CD4-positive, alpha-beta T cell (primary cell): Measurements from ENCODE around the gene ATG2B. TPM values are rescaled to one million over a fixed set of nuclear protein-coding genes. Genes with fewer than 3 reads are reported as not detected.
A peak's percentile ranks its signal among the peaks of the same experiment; 100 is the strongest.

Experiments used
- ATAC-seq: fragments of 200-7000 bp; cut with Tn5 transposase; one replicate; pipeline ENCODE4 v1.10.0; 2022; ENCODE audit warnings: mild to moderate bottlenecking; ENCODE audit not compliant: poor library complexity
- CTCF ChIA-PET: fragments of 350-600 bp; sonication (Branson Sonifier 250); formaldehyde crosslinking; loops from one replicate; lab custom pipeline; 2021; ENCODE audit warnings: antibody characterized with exemption, inconsistent platforms; lab: Charles Lee
- POLR2A ChIA-PET: fragments of 350-600 bp; sonication (Branson Sonifier 250); formaldehyde crosslinking; loops from one replicate; lab custom pipeline; 2021; ENCODE audit warnings: antibody characterized with exemption, inconsistent platforms; lab: Charles Lee
- DNase-seq, 14 experiments: peaks; one replicate each; pipeline ENCODE4 v3.0.0-alpha.2; 2013 to 2020; ENCODE audit warnings: mixed read lengths in 2 of 14
- H3K27ac ChIP-seq, 2 donors: one replicate each; pipeline versions ENCODE4 v1.5.1 to v1.7.0; 2013; ENCODE audit warnings: low read length in 2 of 2, low read depth in 1 of 2, mild to moderate bottlenecking in 1 of 2
- H3K27me3 ChIP-seq, 2 experiments: 1 replicate in 1 of 2; 2 replicates in 1 of 2; pipeline versions ENCODE4 v1.6.1 to v1.7.0; 2013; ENCODE audit warnings: low read length in 2 of 2, control low read depth in 1 of 2, mild to moderate bottlenecking in 1 of 2, moderate library complexity in 1 of 2; ENCODE audit not compliant: insufficient read depth in 2 of 2, control insufficient read depth in 1 of 2
- H3K36me3 ChIP-seq: one replicate; pipeline ENCODE4 v1.6.1; 2013; ENCODE audit warnings: low read length, control low read depth; ENCODE audit not compliant: insufficient read depth
- H3K4me1 ChIP-seq: one replicate; pipeline ENCODE4 v1.6.1; 2013; ENCODE audit warnings: low read length, control low read depth; ENCODE audit not compliant: insufficient read depth
- H3K4me3 ChIP-seq: one replicate; pipeline ENCODE4 v1.5.1; 2013; ENCODE audit warnings: mild to moderate bottlenecking, low read length, moderate library complexity
- H3K9me3 ChIP-seq, 2 experiments: 1 replicate in 1 of 2; 2 replicates in 1 of 2; pipeline versions ENCODE4 v1.6.1 to v1.7.0; 2013; ENCODE audit warnings: low read length in 2 of 2, mild to moderate bottlenecking in 2 of 2, control low read depth in 1 of 2, moderate library complexity in 1 of 2; ENCODE audit not compliant: control insufficient read depth in 1 of 2, insufficient read depth in 1 of 2
- H3K27ac Mint-ChIP-seq: one replicate; pipeline ENCODE4 v1.8.0; 2020; ENCODE audit warnings: mixed read lengths
- H3K27me3 Mint-ChIP-seq: one replicate; pipeline ENCODE4 v1.8.0; 2021; ENCODE audit warnings: mixed read lengths
- H3K36me3 Mint-ChIP-seq: one replicate; pipeline ENCODE4 v1.8.0; 2021; ENCODE audit warnings: low read depth, mixed read lengths
- H3K4me1 Mint-ChIP-seq: one replicate; pipeline ENCODE4 v1.8.0; 2021; ENCODE audit warnings: low read depth, mixed read lengths
- H3K4me3 Mint-ChIP-seq: one replicate; pipeline ENCODE4 v1.8.0; 2020; ENCODE audit warnings: mild to moderate bottlenecking, mixed read lengths
- H3K9me3 Mint-ChIP-seq: one replicate; pipeline ENCODE4 v1.8.0; 2020; ENCODE audit warnings: mixed read lengths
- intact Hi-C, 2 experiments: fragments of 100-400 bp; cut with DNase I in 1 of 2; cut with micrococcal nuclease in 1 of 2; formaldehyde crosslinking; loops; one replicate each; pipeline versions ENCODE4 v1.15.1 to v1.9.0; 2023 to 2025; cut with DNase I, micrococcal nuclease
- total RNA-seq, 174 experiments: library from RNA in 2 of 174; stranded (reverse) in 2 of 174; gene quantifications; one replicate each; pipeline ENCODE4 v1.2.3 and lab custom pipeline; 2021 to 2026
- TF ChIP-seq, protein P1 (sequence below): fragments of 200-600 bp; IDR thresholded peaks from one replicate; pipeline ENCODE4 v1.8.0; 2022; ENCODE audit warnings: antibody characterized with exemption, mild to moderate bottlenecking

Gene ATG2B
- total RNA-seq, 2 experiments from 2014 or later: 20.1 to 20.2 TPM

DNA sequence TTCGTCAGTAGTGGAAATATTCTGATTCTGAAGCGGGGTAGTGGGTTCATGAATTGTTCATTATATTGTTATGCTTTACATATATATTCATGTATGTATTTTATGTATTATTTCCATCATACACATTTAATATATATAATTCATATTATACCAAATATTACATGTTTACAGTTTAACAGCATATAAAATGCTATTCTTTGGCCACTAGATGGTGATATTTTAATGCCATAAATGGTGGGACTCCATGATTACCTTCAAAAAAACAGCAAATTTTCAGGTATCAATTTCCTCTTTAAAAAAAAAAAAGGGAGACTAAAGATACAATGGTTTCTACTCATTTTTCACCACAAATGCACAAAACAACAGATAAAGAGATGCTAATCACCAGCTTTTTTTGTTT, 66.1 kb downstream of the ATG2B start:
- Mint-ChIP-seq H3K9me3 (no peaks in the 10 kb centered on the region), H3K27ac (no peak overlapping the region), H3K27me3 (no peaks in the 10 kb centered on the region), H3K36me3 (peaks cover 53% of the 10 kb centered on the region), H3K4me3 (no peak overlapping the region), H3K4me1 (no peaks in the 10 kb centered on the region)
- Histone ChIP-seq H3K27ac (no peak overlapping the region), H3K4me1 (no peaks in the 10 kb centered on the region), H3K9me3 (no peaks in the 10 kb centered on the region), H3K4me3 (no peak overlapping the region), H3K36me3 (peaks cover 39% of the 10 kb centered on the region), H3K27me3 (no peaks in the 10 kb centered on the region)
- peak in 3 of 14 experiments; percentile 40 to 50 (median 43) for DNase-seq
- no peak for ATAC-seq
- intact Hi-C loops: loop anchor here (1.0 to 10.0 kb wide), 2 partner anchors 127 to 448 kb away; no protein-coding TSS in a partner anchor
- POLR2A ChIA-PET: interaction anchor here (0.6 kb wide), 1 partner anchor 82 kb away, joined by 6 read pairs; no protein-coding TSS in a partner anchor
- CTCF ChIA-PET: no interaction called here
- TF ChIP-seq, protein P1, sequence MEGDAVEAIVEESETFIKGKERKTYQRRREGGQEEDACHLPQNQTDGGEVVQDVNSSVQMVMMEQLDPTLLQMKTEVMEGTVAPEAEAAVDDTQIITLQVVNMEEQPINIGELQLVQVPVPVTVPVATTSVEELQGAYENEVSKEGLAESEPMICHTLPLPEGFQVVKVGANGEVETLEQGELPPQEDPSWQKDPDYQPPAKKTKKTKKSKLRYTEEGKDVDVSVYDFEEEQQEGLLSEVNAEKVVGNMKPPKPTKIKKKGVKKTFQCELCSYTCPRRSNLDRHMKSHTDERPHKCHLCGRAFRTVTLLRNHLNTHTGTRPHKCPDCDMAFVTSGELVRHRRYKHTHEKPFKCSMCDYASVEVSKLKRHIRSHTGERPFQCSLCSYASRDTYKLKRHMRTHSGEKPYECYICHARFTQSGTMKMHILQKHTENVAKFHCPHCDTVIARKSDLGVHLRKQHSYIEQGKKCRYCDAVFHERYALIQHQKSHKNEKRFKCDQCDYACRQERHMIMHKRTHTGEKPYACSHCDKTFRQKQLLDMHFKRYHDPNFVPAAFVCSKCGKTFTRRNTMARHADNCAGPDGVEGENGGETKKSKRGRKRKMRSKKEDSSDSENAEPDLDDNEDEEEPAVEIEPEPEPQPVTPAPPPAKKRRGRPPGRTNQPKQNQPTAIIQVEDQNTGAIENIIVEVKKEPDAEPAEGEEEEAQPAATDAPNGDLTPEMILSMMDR: peak; percentile 51

DNA sequence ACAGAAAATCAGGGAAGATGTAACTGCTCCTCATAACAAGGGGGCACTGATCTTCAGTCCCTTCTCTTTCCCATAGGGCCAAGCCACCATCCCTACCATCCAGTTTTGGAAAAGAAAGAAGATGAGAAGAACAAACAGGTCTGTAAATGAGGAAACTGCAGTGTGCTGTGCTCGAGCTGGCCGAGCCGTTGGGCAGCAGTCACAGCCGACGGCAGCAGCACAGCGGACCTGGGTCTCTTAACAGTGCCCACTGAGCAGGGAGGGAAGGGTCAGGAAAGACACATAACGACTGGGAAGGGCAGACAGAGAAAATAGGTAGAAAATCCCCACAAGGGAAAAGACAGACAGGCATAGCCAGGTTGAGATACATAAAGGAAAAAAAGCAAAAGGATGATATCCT, 68.9 kb downstream of the ATG2B start:
- no peak overlapping the region for H3K27ac ChIP-seq
- no peaks in the 10 kb centered on the region for H3K27me3 ChIP-seq
- peaks cover 44% of the 10 kb centered on the region for H3K36me3 ChIP-seq
- H3K4me3 ChIP-seq: no peak overlapping the region
- no peak for ATAC-seq
- no peaks in the 10 kb centered on the region for H3K4me1 Mint-ChIP-seq
- ChIA-PET POLR2A (no interaction called here), CTCF (no interaction called here)
- no peak for DNase-seq
- no peaks in the 10 kb centered on the region for H3K9me3 ChIP-seq
- intact Hi-C loops: loop anchor here in 1 of 2 experiments (10.0 kb wide), 1 partner anchor 451 kb away; no protein-coding TSS in a partner anchor
- H3K4me3 Mint-ChIP-seq: no peak overlapping the region
- H3K4me1 ChIP-seq: no peaks in the 10 kb centered on the region
- no peaks in the 10 kb centered on the region for H3K9me3 Mint-ChIP-seq
- H3K27me3 Mint-ChIP-seq: no peaks in the 10 kb centered on the region
- H3K27ac Mint-ChIP-seq: no peak overlapping the region
- H3K36me3 Mint-ChIP-seq: peaks cover 50% of the 10 kb centered on the region
- TF ChIP-seq, protein P1: no peak

DNA sequence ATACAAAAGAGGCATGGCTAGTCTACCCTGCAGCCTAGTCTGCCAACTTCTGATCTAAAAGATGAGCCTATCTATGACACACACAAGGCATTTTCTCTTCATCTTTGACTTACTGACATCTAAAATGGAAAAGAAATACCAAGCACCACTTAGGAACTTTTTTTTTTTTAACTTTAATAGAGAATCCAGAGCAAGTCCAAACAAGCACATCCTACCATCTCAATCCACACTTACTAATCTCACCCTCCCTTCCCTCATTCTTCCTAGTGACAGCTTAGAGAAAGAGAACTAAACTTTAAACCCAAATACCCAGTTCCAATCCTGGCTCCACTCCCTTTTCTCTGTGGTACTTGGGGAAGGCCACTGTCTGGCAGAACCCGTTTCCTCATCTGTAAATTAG, 75.3 kb downstream of the ATG2B start:
- no peaks in the 10 kb centered on the region for H3K4me1 Mint-ChIP-seq
- H3K36me3 ChIP-seq: peaks cover 58% of the 10 kb centered on the region
- H3K9me3 Mint-ChIP-seq: no peaks in the 10 kb centered on the region
- intact Hi-C loops: no loop called here
- TF ChIP-seq, protein P1: no peak
- ATAC-seq (no peak), DNase-seq (no peak)
- ChIA-PET POLR2A (no interaction called here), CTCF (interaction anchor here (1.0 kb wide), 1 partner anchor 13 kb away, joined by 3 read pairs; no protein-coding TSS in a partner anchor)
- no peak overlapping the region for H3K4me3 Mint-ChIP-seq
- H3K27me3 ChIP-seq: no peaks in the 10 kb centered on the region
- no peaks in the 10 kb centered on the region for H3K4me1 ChIP-seq
- H3K27ac ChIP-seq: no peak overlapping the region
- H3K36me3 Mint-ChIP-seq: peaks cover 79% of the 10 kb centered on the region
- no peak overlapping the region for H3K4me3 ChIP-seq
- no peaks in the 10 kb centered on the region for H3K27me3 Mint-ChIP-seq
- H3K27ac Mint-ChIP-seq: no peak overlapping the region
- no peaks in the 10 kb centered on the region for H3K9me3 ChIP-seq
